DMS53 treated with DMSO at 0.1 percent for 48 hours (cell line): ENCODE measurements around the gene BPGM.

Experiments
- DNase-seq: peaks from one replicate; lab custom pipeline; 2025; ENCODE audit not compliant: unreplicated experiment; lab: John Stamatoyannopoulos, UW

The BPGM gene

DNA sequence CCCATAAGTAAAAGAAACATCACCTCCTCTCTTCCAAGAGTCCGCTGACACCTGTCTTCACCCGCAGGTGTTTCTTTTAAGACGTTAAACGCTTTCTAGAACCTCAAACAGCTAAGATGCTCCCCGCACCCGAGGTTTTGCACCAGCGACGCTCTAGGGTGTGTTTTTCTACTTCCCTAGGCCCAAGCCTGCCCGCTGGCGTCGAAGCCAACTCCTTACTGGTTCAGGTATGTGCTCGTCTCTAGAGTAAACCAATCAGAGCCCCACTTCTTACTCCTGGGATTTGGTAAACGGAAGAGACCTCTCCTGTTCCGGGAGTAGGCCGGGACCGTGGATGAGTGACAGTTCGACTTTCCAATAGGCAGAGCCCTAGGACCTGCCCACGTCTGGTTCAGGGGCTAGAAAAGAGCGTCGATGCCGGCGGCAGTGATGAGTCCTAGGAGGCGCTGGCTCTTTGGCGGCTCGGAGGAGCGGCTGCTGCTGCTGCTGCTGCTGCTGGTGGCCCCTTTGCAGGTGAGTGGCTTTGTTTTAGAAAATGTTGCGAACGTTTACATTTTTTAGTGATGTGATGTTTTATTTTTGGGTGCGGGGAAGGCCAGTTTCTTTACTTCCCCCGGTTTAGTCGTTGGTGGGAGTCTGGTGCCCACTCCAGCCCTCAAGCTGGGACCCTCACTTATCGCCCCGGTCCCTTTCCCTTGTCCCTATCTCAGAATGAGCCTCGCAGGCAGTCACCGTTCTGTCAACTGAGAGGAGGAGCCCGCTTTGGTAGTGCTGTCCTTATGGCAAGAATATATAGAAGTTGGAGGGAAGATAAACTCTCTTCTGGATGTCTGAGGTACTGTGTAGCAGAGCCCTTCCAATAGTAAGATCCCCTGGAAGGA, at the start of gene BPGM:
Gene BPGM (plus strand): TSS at position 429 of the 881 bp plus-strand sequence. CDS start 14,655 bp downstream, outside the sequence.
- peak; percentile 99 for DNase-seq

DNA sequence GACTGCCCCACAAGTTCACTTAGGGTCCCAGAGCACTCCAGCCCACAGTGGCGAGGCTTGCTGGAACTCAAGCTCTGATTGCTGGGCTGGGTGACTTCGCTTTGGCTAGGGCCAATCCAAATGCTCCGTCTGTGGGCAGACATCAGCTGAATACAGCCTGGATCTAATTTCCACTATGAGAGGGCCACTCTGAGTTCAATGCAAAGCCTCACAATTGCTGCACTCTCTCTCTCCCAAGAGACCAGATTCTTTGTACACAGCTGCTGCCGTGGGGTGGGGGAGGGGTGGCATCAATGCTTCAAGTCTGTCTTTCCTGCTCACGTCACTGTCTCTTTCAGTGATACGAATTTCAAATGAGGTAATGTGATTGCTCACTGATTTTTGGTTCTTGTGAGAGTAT, 47.3 kb upstream of the BPGM start:
- no peak for DNase-seq

DNA sequence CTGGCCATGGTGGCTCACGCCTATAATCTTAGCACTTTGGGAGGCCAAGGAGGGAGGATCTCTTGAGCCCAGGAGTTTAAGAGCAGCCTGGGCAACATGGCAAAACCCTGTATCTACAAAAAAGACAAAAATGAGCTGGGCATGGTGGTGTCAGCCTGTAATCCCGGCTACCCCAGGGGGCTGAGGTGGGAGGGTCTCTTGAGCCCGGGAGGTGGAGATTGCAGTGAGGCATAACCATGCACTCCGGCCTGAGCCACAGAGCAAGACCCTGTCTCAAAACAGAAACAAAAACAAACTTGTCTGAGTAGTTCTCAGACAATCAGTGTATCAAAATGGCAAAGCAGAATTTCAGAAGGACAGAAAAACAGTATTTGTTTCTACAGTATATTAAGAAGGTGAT, 45.2 kb upstream of the BPGM start:
- DNase-seq, result no peak

DNA sequence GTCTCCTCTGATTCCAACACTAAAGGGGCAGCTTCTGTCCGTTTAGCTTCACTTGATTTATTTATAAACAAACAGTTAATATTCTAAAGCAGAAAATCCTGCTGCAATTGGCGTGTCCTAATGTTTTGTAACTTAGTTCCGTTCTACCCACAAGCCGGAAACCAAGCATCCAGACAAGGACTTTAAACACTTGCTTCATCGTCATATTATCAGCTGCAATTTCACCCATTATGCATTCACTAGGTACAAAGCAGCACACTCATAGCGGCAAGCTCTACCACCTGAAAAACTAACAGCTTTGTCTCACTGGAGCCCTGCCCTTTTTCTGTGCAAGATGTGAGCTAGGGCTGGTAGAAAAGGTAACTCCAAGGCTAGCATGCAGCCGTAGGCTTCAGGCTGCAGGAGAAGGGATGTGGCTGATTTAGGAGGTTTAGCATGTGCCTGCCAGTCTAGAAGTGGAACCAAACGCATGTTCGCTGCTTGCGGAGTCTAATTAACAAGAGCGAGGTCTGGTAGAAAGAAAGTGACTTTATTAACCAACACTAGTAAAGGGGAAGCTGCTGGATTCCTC, 43.7 kb upstream of the BPGM start:
- DNase-seq, result no peak

DNA sequence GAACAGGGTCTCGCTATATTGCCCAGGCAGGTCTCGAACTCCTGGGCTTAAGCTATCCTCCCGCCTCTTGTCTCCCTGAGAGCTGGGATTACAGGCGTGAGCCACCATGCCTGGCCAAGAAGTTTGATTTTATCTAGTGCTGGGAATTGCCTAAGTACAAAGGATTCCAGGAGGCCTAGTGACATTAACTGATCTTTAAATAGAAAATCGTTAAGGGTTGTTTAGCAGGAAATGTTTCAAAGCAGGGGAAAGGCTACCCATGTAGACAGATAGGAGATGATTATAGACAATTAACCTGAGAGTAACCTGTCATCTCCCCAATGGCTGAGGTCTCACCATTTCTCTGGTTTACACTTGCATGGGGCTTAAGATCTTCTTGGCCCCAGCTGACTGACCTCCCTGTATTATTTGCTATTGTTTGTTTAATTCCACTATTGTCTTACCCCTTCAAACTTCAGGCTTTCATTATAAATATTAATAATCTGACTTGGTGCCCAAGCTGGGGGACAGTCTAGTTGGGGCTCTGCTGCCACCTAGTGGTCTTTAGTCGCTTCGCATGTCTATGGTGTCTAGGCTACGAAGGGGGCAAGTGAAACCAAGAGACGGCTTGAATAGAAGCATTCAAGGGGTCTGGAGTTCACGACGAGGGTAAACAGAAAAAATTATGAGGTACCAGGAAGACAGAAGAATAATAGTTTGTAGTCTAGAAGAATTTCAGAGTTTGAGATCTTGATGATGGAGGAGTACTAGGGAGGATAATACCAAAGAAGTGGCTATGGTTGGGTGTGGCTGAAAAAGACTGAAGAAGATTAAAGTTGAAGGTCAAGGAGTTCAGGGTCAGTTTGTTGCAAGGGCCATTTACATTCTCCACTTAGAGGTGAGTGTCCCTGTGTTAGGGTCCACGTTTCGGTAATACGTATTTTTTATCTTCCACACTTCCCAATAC, 40.4 kb upstream of the BPGM start:
- DNase-seq, result peak; percentile 56

DNA sequence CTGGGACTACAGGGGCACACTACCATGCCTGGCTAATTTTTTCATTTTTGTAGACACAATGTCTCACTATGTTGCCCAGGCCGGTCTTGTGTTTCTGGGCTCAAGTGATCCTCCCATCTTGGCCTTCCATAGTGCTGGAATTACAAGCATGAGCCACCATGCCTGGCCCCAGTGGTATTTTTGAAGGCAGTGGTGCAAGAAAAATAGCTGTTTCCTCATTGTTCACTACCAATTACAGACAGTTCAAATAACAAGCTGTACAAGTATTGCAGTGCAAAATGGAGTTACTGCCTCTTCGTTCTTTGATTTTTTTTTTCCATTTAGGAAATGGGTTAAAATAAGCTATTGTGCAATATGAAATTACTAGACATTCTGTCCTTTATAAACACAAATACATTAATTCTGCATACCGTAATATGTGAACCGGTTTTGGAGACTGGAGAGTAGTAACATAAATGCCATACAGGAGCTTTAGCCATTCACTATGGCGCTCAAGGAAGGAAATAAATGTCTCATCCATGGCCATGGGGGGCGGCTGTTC, 35.0 kb upstream of the BPGM start:
- no peak for DNase-seq

DNA sequence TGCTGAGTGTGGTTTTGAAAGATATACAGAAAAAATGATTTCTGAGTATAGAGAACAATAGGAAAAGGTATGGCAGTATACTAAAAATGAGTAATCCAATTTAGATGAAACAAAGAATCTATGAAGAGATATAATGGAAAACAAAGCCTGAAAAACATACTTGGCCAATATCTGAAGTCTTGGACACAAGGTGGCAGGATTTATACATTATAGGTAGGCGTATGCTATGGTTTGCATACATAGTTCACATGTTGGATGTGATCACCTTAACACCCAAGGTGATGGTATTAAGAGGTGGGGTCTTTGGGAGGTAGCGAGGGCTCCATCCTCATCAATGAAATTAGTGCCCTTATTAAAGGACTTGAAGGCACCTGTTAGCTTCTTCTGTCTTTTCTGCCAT, 34.5 kb upstream of the BPGM start:
- DNase-seq, result no peak

DNA sequence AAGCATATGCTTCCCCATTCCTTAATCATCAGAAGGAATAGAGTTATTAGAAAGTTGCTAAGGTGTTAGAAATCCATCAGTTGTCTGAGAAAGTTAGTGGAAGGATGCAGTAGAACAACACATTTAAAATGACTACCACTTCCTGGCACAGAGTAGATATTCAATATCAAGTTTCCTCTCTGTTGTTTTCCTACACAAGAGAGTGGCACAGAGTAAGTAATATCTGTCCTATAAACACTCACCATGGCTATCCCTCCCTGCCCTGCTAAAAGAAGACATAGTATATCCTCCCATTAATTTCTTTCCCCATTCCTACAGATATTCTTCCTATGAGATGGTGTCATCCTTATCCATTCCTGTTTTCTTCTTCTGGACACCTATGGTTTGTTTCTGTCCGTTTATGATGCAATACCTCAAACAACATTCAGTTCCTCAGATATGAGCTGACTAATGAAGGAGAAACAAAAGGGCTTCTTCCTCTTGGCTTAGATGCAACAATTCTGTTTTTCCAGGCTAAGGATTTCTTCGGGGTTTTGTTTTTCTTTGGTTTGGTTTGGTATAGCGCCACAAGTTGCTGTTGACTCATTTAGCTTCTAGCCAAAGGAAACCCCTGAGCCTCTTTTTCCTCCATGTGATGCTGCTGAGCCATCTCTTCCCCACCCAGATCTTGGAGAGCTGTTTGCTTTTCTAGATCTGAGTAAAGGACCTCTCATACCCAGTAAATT, 32.9 kb upstream of the BPGM start:
- DNase-seq, result no peak

DNA sequence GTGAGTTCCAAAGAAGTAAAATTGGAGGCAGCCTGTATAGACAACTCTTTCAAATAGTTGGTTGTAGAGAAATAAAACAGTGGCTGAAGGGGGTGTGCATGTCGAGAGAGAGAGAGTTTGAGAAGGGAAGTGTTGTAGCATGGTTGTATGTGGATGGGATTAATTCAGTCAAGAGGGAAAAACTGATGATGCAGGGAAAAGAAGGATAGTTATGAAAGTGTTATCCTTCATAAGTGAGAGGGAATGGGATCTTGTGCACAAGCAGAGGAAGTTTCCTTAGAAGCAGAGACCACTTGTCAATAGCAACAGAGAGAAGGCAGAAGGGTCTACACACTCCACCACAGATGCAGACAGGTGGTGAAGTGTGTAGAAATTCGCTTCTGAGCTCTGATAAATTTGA, 30.0 kb upstream of the BPGM start:
- no peak for DNase-seq

DNA sequence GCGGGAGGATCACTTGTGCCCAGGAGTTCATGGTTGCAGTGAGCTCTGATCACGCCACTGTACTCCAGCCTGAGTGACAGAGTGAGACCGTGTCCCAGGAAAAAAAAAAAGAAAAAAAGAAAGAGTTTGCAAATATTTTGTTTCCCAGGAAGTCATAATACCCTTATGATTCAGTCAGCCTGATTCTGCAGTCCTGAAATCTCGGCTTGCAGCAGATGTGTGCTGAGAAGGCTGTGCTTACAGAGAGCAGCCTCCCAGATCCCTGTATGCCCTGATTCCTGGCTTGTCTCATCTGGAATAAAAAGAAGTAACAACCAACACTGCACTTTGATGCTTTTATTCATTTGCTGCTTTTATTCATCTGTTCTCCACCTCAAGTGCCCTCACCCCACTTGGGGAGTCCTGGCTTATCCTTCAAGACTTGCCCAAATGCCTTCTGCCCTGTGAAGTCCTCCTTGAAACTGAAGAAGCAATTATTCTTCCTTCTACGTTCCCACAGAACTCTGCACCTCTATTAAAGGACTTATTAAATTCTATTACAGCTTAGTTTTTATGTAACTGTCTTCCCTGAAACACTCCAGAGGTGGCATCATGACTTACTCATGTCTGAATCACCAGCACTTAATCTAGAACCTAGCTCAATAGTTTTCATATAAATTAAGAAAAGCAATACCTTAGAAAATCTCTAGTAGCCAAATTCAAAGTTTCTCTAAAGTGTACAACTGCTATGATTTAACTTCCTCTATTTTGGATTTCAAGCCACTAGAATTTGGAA, 27.7 kb upstream of the BPGM start:
- DNase-seq, result peak; percentile 29

DNA sequence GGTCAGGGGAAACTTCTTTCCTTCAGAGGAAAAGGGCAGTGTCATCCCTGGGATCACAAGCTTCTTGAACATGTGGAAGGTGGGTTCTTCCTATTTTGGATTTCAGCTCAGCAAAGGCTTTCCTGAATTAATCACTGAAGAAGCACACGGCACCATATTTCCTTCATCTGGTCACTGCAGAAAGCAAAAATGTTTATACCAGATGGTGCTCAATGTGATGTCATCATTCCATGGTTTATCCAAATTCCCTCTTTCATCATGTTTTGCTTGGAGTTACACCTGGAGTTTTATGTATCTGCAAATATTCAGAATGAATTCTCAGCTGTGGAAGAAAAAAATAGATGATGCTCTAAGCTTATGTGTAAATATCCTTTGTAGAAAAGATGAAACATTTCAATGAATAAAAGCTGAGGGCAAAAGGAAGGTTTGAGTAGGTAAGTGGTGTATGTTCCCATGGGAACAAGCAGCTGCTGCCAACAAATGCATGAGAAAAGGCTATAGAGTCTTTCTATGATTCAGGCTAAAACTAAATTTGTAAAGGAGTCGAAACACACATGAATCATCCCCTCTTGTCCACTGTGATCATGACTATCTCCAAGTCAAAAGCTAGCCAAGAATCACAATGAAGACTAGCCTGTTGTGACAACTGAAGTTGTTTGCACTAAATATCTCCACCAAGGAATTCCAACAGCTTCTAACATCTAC, 26.9 kb upstream of the BPGM start:
- peak; percentile 97 for DNase-seq

DNA sequence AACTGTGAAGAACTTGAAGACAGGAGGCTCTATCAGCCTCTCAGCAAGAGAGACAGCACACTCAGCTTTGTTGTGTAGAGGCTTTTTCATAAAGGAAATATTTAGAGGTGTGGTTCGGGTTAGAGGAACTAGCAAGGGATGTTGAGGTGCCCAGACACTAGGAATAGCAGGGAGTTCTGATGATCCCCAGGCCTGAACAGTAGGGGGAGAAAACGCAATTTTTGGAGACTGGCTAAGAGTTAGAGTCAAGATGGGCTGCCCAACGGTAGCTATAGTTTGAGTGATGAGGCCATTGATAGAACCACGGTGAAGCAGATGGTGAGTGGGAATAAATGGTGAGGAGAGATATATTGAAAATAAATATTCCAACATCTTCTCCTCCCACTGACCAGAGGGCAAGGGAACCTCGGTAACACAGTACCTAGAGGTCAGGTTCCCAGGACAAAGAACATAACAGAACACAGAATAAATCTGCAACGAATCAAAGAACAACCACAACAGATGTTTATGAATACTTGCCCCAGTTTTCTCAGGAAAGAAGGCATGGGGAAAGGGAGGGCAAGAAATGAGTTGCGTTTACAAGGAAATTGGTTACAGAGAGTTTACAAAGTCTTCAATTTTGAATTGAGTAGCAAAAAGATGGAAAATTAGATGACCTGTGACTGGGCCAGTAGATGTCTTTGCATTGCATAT, 24.2 kb upstream of the BPGM start:
- DNase-seq, result no peak

DNA sequence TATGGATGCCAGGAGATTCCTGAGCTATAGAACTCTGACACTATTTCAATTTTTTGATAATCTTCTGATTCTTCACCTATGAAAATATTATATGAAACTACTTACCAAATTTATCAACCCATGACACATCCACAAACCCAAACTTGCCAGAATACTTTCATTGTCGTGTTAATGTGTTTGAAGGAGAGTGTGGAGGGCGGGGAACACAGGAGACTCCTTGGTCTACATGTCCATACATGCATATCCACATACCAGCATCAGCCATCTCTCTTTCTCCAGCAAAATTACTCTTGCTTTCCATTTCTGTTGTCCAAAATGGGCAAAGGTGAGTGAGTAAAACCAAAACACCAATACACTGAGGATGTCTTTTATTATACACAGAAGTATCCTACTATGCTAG, 23.5 kb upstream of the BPGM start:
- DNase-seq, result no peak

DNA sequence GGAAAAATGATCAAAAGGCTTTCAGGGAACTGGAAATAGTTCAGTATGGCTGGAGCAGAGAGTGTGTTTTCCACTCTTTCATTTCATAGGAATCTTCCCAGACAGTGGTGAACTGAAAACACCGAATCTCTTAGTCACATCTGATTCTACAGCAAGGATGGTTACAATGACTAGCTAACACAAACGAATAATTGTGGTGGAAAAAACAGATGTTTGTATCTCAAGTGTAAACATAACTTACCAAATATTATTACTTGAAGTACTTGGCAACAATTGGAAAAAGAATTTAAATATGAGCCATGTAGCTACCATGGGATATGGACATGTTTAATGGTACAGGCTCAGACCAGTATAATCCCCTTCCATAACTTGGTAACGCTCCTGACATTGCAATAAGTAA, 21.1 kb upstream of the BPGM start:
- DNase-seq, result no peak

DNA sequence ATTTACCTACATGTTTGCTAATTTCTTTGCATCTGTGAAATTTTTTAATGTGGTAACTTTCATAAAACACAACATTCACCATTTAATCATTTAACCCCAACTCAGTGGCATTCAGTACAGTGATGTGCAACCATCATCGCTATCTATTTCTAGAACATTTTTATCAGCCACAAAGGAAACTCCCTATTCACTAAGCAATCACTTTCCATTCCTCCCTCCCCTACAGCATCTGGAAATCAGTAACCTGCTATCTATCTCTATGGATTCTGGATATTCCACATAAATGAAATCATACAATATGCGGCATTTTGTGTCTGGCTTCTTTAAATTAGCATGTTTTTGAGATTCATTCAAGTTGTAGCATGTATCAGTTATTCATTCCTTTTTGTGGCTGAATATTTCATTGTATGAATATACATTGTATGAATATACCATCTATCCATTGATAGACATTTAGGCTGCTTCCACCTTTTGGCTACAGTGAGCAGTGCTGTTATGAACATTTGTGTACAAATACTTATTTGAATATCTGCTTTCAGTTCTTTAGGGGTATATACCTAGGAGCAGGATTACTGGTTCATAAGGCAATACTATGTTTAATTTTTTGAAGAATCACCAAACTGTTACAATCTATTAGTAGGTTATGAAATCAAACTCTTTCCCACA, 19.4 kb upstream of the BPGM start:
- no peak for DNase-seq

DNA sequence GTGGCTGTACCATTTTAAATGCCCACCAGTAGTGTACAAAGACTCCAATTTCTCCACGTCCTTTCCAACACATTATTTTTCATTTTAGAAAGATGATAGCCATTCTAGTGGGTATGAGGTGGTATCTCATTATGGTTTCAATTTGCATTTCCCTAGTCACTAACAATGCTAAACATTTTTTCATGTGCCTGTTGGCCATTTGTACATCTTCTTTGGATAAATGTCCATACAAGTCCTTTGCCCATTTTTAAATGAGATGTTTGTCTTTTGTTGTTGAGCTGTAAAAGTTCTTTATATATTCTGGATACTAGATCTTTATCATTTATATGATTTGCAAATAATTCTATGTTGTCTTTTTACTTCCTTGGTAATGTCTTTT, 18.9 kb upstream of the BPGM start:
- DNase-seq, result no peak

DNA sequence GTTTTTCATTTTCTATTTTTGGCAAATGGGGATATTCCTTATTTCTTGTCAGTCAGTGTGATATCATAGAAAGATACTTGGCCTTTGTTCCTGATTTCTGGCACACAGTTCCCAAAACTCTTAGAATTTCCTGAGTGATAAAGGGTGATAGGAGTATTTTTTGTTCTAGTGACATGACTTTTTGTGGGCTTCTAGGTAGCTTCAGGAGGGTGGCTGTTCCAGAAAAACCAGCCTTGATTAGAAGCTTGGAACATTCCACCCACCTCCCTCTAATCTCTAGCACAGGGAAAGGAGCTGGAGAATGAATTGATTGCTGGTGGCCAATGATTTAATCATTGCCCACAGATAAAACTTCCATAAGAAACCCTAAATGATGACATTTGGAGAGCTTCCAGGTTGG, 17.2 kb upstream of the BPGM start:
- no peak for DNase-seq

DNA sequence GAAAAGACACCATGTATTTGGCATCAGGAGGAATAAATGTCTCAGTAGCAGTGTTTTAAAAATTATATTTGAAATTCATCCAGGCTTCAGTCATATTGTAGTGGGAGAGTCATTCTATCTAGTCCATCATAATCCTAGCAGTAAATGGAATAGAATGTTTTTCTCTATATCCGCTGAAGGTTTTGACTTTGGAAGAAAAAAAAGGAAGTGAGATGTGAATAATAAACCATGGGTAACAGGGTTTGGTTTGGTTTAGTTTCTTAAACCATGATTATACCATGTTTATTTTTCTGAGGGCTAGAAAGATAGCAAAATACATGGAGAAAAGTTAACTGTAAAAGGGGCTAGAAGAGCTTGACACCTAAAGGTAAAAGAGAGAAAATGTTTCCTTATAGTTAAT, 16.4 kb upstream of the BPGM start:
- no peak for DNase-seq
